PC-3 (cell line): Measurements from ENCODE around the gene PLIN3.

ENCODE experiments used
- EZH2 ChIP-seq: fragments of 300-600 bp; sonication (generic); IDR thresholded peaks from one replicate; pipeline ENCODE4 v1.6.1; 2017; ENCODE audit warnings: antibody characterized with exemption, mild to moderate bottlenecking, low read length; ENCODE audit not compliant: unreplicated experiment
- EZH2phosphoT487 ChIP-seq: fragments of 300-600 bp; sonication (generic); IDR thresholded peaks from 2 replicates; pipeline ENCODE4 v1.6.1; 2018; ENCODE audit warnings: mild to moderate bottlenecking, antibody characterized with exemption, low read length, borderline replicate concordance
- TF ChIP-seq, protein P1 (sequence below): fragments of 300-600 bp; sonication (generic); conservative IDR thresholded peaks from 2 replicates; pipeline ENCODE4 v1.5.1; 2017; ENCODE audit warnings: antibody characterized with exemption, low read depth, mild to moderate bottlenecking, low read length

DNA sequence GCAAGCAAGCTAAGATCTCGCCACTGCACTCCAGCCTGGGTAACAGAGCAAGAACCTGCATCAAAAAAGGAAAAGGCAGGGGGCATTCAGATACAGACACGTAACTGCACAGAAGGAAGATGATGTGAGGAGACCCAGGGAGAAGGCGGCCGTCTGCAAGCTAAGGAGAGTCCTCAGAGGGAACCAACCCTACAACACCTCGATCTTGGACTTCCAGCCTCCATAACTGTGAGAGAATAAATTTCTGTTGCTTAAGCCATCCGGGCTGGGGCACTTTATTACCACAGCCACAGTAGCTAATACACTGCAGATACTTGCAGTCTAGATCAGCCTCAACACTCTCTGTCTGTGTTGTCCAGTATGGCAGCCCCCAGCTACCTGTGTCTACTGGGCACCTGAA, 43.9 kb downstream of the PLIN3 start:
- TF ChIP-seq, protein P1, sequence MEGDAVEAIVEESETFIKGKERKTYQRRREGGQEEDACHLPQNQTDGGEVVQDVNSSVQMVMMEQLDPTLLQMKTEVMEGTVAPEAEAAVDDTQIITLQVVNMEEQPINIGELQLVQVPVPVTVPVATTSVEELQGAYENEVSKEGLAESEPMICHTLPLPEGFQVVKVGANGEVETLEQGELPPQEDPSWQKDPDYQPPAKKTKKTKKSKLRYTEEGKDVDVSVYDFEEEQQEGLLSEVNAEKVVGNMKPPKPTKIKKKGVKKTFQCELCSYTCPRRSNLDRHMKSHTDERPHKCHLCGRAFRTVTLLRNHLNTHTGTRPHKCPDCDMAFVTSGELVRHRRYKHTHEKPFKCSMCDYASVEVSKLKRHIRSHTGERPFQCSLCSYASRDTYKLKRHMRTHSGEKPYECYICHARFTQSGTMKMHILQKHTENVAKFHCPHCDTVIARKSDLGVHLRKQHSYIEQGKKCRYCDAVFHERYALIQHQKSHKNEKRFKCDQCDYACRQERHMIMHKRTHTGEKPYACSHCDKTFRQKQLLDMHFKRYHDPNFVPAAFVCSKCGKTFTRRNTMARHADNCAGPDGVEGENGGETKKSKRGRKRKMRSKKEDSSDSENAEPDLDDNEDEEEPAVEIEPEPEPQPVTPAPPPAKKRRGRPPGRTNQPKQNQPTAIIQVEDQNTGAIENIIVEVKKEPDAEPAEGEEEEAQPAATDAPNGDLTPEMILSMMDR: no peak
- no peak for TF ChIP-seq EZH2phosphoT487
- no peak for TF ChIP-seq EZH2
